ENCODE data around the gene TRAF2.

DNA sequence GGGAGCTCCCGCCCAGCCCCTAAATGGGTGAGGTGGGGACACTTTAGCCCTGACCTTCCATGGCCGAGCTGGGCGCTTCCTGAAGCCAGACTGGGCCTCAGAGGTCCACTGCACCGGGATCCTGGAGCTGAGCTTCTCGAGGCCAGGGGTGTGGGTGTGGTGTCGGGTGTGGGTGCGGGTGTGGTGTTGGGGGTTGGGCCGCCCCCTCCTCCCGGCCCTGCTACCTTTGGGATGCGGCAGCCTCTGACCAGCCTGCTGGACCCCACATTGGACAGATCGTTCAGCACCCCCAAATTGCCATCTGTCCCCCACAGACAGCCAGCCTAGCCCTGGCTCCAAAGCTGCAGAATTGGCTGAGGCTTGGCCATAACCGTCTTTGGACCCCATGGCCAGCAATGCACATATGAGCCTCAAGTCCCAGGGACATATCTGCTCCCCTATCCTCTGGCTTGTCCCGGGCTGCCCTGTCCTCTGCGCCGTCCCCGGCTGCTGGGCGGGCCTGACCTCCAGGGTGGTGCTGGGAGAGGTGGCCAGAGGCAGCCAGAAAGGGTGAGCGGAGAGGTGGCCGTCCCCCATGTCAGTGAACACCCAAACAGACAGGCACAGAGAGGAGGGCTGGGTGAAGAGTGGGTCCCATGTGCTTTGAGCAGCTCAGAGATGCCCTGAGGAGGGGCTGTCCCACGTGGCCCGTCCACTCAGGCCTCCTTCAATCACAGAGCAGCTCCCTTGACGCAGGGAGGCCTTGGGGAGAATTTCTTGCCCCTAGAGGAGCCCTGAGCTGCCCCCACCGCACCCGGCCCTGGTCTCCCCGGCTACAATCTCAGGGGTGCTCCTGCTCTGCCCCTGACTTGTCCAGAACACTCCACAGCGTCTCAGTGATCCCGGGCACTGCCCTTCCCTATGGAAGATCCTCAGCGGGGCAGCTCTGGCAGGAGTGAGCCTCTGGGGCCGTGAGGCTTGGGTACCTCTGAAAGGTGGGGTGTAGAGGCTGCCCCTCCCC is 87.6 kb downstream of the TRAF2 start:
- TF ChIP-seq, protein P1, sequence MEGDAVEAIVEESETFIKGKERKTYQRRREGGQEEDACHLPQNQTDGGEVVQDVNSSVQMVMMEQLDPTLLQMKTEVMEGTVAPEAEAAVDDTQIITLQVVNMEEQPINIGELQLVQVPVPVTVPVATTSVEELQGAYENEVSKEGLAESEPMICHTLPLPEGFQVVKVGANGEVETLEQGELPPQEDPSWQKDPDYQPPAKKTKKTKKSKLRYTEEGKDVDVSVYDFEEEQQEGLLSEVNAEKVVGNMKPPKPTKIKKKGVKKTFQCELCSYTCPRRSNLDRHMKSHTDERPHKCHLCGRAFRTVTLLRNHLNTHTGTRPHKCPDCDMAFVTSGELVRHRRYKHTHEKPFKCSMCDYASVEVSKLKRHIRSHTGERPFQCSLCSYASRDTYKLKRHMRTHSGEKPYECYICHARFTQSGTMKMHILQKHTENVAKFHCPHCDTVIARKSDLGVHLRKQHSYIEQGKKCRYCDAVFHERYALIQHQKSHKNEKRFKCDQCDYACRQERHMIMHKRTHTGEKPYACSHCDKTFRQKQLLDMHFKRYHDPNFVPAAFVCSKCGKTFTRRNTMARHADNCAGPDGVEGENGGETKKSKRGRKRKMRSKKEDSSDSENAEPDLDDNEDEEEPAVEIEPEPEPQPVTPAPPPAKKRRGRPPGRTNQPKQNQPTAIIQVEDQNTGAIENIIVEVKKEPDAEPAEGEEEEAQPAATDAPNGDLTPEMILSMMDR (IDR thresholded peaks at IDR 0.05): no peak
- no peak for TF ChIP-seq EZH2 (IDR thresholded peaks at IDR 0.05; ENCODE audit: borderline replicate concordance, insufficient read depth, low read depth, low read length, poor library complexity, severe bottlenecking)
